Measurements from ENCODE around the gene IPMK. TPM values are rescaled to one million over a fixed set of nuclear protein-coding genes. Genes with fewer than 3 reads are reported as not detected.

IPMK gene
- total RNA-seq, 1 donor from 2014 or later, result 6.7 TPM

DNA sequence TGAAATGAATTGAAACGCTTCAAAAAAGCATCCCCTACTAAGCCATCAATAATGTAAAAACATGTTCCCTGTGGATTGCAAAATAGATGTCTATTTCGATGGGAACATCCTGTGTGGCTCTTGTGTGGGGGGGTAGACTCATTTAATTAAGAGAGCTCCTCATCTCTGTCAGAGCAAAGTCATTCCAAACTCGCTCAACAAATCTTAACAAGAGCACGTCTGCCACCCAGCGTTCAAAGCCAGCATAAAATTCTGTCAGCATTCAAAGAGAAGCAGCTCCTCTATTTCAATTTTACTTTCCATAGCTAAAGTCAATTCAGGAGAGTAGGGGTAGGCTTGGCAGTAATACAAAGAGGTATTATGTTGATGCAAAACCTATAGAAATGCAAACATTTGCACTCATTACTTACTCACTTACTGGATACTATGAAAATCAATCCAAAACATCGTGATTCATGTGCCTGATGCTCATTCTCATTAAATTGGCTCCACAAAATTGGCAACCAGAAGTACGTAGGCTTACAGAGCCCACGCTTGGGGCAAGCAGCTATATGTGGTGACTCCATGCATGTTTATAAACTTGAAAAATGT, 114.9 kb downstream of the IPMK start:
- H3K4me1 Mint-ChIP-seq, result peaks cover 5% of the 10 kb centered on the region
- no peaks in the 10 kb centered on the region for H3K9me3 Mint-ChIP-seq
- H3K4me3 Mint-ChIP-seq, result no peak overlapping the region
- TF ChIP-seq, protein P1, sequence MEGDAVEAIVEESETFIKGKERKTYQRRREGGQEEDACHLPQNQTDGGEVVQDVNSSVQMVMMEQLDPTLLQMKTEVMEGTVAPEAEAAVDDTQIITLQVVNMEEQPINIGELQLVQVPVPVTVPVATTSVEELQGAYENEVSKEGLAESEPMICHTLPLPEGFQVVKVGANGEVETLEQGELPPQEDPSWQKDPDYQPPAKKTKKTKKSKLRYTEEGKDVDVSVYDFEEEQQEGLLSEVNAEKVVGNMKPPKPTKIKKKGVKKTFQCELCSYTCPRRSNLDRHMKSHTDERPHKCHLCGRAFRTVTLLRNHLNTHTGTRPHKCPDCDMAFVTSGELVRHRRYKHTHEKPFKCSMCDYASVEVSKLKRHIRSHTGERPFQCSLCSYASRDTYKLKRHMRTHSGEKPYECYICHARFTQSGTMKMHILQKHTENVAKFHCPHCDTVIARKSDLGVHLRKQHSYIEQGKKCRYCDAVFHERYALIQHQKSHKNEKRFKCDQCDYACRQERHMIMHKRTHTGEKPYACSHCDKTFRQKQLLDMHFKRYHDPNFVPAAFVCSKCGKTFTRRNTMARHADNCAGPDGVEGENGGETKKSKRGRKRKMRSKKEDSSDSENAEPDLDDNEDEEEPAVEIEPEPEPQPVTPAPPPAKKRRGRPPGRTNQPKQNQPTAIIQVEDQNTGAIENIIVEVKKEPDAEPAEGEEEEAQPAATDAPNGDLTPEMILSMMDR (conservative IDR thresholded peaks at IDR 0.05), result peak; percentile 74
- peak; percentile 47 for DNase-seq (ENCODE audit: low read depth, low spot score)
- H3K36me3 Mint-ChIP-seq (ENCODE audit: low read depth), result no peaks in the 10 kb centered on the region
- H3K27me3 Mint-ChIP-seq (ENCODE audit: low read depth), result peaks cover 9% of the 10 kb centered on the region
- no peak overlapping the region for H3K27ac Mint-ChIP-seq (ENCODE audit: unreplicated experiment)

DNA sequence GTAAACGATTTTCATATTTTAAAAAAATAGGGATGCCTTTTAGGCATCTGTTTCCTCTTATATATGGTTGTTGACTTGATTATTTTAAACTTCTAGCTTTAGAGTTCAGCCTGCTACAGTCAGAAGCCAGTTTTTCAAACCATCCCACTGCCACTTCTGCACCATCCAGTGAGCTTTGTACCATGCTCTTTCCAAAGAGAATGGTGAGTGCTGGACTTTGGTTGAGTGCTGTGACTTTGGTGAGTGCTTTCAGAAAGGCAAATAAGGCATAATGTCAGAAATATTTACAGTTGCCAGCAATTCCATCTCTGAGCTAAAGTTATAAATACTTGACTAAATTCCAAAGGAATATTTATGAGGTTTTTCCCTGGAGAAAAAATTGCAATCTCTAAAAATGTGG, 117.4 kb downstream of the IPMK start:
- TF ChIP-seq, protein P1 (conservative IDR thresholded peaks at IDR 0.05), result no peak
- no peak overlapping the region for H3K27ac Mint-ChIP-seq (ENCODE audit: unreplicated experiment)
- no peaks in the 10 kb centered on the region for H3K9me3 Mint-ChIP-seq
- no peaks in the 10 kb centered on the region for H3K36me3 Mint-ChIP-seq (ENCODE audit: low read depth)
- no peaks in the 10 kb centered on the region for H3K27me3 Mint-ChIP-seq (ENCODE audit: low read depth)
- no peak overlapping the region for H3K4me3 Mint-ChIP-seq
- DNase-seq (ENCODE audit: low read depth, low spot score), result no peak
- peaks cover 5% of the 10 kb centered on the region for H3K4me1 Mint-ChIP-seq

GRCh38 chr10:58143944-58144343, 123.8 kb downstream of the IPMK start:
- TF ChIP-seq, protein P1 (conservative IDR thresholded peaks at IDR 0.05), result no peak
- Mint-ChIP-seq H3K9me3 (peaks cover 13% of the 10 kb centered on the region), H3K36me3 (ENCODE audit: low read depth) (no peaks in the 10 kb centered on the region), H3K27ac (ENCODE audit: unreplicated experiment) (no peak overlapping the region), H3K4me1 (peaks cover 3% of the 10 kb centered on the region), H3K4me3 (no peak overlapping the region), H3K27me3 (ENCODE audit: low read depth) (peaks cover 5% of the 10 kb centered on the region)
- no peak for DNase-seq (ENCODE audit: low read depth, low spot score)

Other genes starting within 250 kb of the IPMK start
- 33.1 and 33.5 TPM in 2 replicates for gene CISD1, start 1.3 kb upstream of the IPMK start, total RNA-seq
- 23.9 and 24.9 TPM in 2 replicates for gene UBE2D1, start 67.1 kb upstream of the IPMK start, total RNA-seq
- gene TFAM, start 117.5 kb upstream of the IPMK start, total RNA-seq, result 64.2 and 74.8 TPM in 2 replicates
- gene BICC1, start 245.0 kb upstream of the IPMK start, total RNA-seq, result 2.4 and 2.5 TPM in 2 replicates

All from neural crest cell (in vitro differentiated cells).